Activated CD8-positive, alpha-beta T cell treated with anti-CD3 and anti-CD28 coated beads for 36 hours (primary cell): Measurements from ENCODE around the gene ARL14EP. TPM values are rescaled to one million over a fixed set of nuclear protein-coding genes. Genes with fewer than 3 reads are reported as not detected.

Experiments used
- ATAC-seq: fragments of 200-7000 bp; cut with Tn5 transposase; one replicate; pipeline ENCODE4 v1.10.0; 2021; ENCODE audit warnings: mild to moderate bottlenecking, moderate library complexity
- CTCF ChIA-PET: fragments of 350-600 bp; sonication (Branson Sonifier 250); formaldehyde crosslinking; loops from one replicate; lab custom pipeline; 2021; ENCODE audit warnings: antibody characterized with exemption; lab: Charles Lee
- POLR2A ChIA-PET: fragments of 350-600 bp; sonication (Branson Sonifier 250); formaldehyde crosslinking; loops from one replicate; lab custom pipeline; 2021; ENCODE audit warnings: antibody characterized with exemption; lab: Charles Lee
- DNase-seq: peaks from one replicate; pipeline ENCODE4 v3.0.0-alpha.2; 2020
- H3K27ac Mint-ChIP-seq: one replicate; pipeline ENCODE4 v1.8.0; 2021; ENCODE audit warnings: mild to moderate bottlenecking, mixed read lengths
- H3K27me3 Mint-ChIP-seq: one replicate; pipeline ENCODE4 v1.8.0; 2021; ENCODE audit warnings: mixed read lengths
- H3K36me3 Mint-ChIP-seq: one replicate; pipeline ENCODE4 v1.8.0; 2021; ENCODE audit warnings: low read depth, mixed read lengths
- H3K4me1 Mint-ChIP-seq: one replicate; pipeline ENCODE4 v1.8.0; 2021; ENCODE audit warnings: low read depth, mixed read lengths
- H3K4me3 Mint-ChIP-seq: one replicate; pipeline ENCODE4 v1.8.0; 2021; ENCODE audit warnings: mild to moderate bottlenecking, moderate library complexity, mixed read lengths
- H3K9me3 Mint-ChIP-seq: one replicate; pipeline ENCODE4 v1.8.0; 2021; ENCODE audit warnings: mixed read lengths
- CTCF ChIP-seq: fragments of 200-600 bp; IDR thresholded peaks from one replicate; pipeline ENCODE4 v1.8.0; 2022; ENCODE audit warnings: antibody characterized with exemption, mild to moderate bottlenecking
- intact Hi-C: fragments of 100-400 bp; cut with micrococcal nuclease; formaldehyde crosslinking; loops from one replicate; pipeline ENCODE4 v1.10.0; 2022
- total RNA-seq, 2 experiments: library from RNA; stranded (reverse); gene quantifications; one replicate each; pipeline ENCODE4 v1.2.3, GENCODE V29; 2021

The ARL14EP gene
- total RNA-seq, 2 experiments from 2014 or later = 23.3 to 28.3 TPM

- ChIA-PET POLR2A (no interaction called here), CTCF (interaction anchor here (0.9 kb wide), 1 partner anchor 230 kb away, joined by 3 read pairs; no protein-coding TSS in a partner anchor)
- intact Hi-C loops = no loop called here
- no peaks in the 10 kb centered on the region for H3K4me1 Mint-ChIP-seq
- H3K4me3 Mint-ChIP-seq = no peak overlapping the region
- no peak for TF ChIP-seq CTCF
- no peak for DNase-seq
- H3K36me3 Mint-ChIP-seq = no peaks in the 10 kb centered on the region
- no peak for ATAC-seq
- H3K27me3 Mint-ChIP-seq = peaks cover 14% of the 10 kb centered on the region
- H3K9me3 Mint-ChIP-seq = peaks cover 1% of the 10 kb centered on the region
- H3K27ac Mint-ChIP-seq = no peak overlapping the region
Observed at GRCh38 chr11:30356391-30356790, 33.5 kb downstream of the ARL14EP start.

- no peak overlapping the region for H3K4me3 Mint-ChIP-seq
- peaks cover 8% of the 10 kb centered on the region for H3K27me3 Mint-ChIP-seq
- ATAC-seq = no peak
Observed at GRCh38 chr11:30357872-30358271, 35.0 kb downstream of the ARL14EP start.

DNA sequence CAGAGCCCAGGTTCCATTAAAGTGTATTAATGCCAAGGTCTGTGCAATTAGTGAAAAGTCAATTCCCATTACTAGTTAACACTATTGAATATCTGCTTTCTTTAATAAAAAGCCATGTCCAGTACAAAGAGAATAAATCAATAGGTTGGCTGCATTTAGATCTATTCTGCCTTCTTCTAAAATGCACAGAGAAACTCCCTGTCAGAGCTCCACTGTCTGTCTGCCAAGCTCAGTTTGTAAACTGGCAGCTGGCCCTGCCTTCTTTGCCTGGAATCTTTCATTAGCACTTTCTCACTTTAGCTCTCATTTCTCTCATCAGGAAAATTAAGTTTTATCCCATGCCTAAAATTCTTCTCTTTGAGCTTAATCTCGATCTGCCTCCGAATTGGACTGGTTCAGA is 35.6 kb downstream of the ARL14EP start:
- TF ChIP-seq CTCF = no peak
- DNase-seq (no peak), ATAC-seq (no peak)
- CTCF ChIA-PET = interaction anchor here (1.5 kb wide), 1 partner anchor 162 kb away, joined by 3 read pairs; no protein-coding TSS in a partner anchor
- POLR2A ChIA-PET = no interaction called here
- H3K4me1 Mint-ChIP-seq = no peaks in the 10 kb centered on the region
- peaks cover 8% of the 10 kb centered on the region for H3K27me3 Mint-ChIP-seq
- peaks cover 1% of the 10 kb centered on the region for H3K9me3 Mint-ChIP-seq
- no peaks in the 10 kb centered on the region for H3K36me3 Mint-ChIP-seq
- intact Hi-C loops = no loop called here
- H3K27ac Mint-ChIP-seq = no peak overlapping the region
- no peak overlapping the region for H3K4me3 Mint-ChIP-seq

More at GRCh38 chr11:30357872-30358271, 35.0 kb downstream of the ARL14EP start:
- Mint-ChIP-seq H3K9me3 (peaks cover 1% of the 10 kb centered on the region), H3K36me3 (no peaks in the 10 kb centered on the region), H3K27ac (no peak overlapping the region), H3K4me1 (no peaks in the 10 kb centered on the region)
- no peak for TF ChIP-seq CTCF
- DNase-seq = no peak
- ChIA-PET POLR2A (no interaction called here), CTCF (no interaction called here)
- intact Hi-C loops = no loop called here

- no peaks in the 10 kb centered on the region for H3K9me3 Mint-ChIP-seq
- peaks cover 6% of the 10 kb centered on the region for H3K27me3 Mint-ChIP-seq
- ATAC-seq (no peak), DNase-seq (no peak)
- CTCF ChIA-PET = no interaction called here
- H3K27ac Mint-ChIP-seq = no peak overlapping the region
- POLR2A ChIA-PET = no interaction called here
- no peaks in the 10 kb centered on the region for H3K36me3 Mint-ChIP-seq
- intact Hi-C loops = no loop called here
- H3K4me1 Mint-ChIP-seq = no peaks in the 10 kb centered on the region
- no peak overlapping the region for H3K4me3 Mint-ChIP-seq
- no peak for TF ChIP-seq CTCF
Observed at GRCh38 chr11:30360741-30361140, 37.8 kb downstream of the ARL14EP start.

- Mint-ChIP-seq H3K4me3 (no peak overlapping the region), H3K4me1 (no peaks in the 10 kb centered on the region), H3K9me3 (no peaks in the 10 kb centered on the region), H3K36me3 (no peaks in the 10 kb centered on the region), H3K27ac (no peak overlapping the region), H3K27me3 (no peaks in the 10 kb centered on the region)
- ChIA-PET CTCF (interaction anchor here (1.3 kb wide), 1 partner anchor 12 kb away, joined by 3 read pairs; no protein-coding TSS in a partner anchor), POLR2A (no interaction called here)
- intact Hi-C loops = no loop called here
- TF ChIP-seq CTCF = no peak
- ATAC-seq = no peak
- no peak for DNase-seq
Observed at GRCh38 chr11:30364139-30364836, 41.4 kb downstream of the ARL14EP start.
